ENCODE results near the gene UCP1.
A peak's percentile ranks its signal among the peaks of the same experiment; 100 is the strongest.

UCP1 gene

DNA sequence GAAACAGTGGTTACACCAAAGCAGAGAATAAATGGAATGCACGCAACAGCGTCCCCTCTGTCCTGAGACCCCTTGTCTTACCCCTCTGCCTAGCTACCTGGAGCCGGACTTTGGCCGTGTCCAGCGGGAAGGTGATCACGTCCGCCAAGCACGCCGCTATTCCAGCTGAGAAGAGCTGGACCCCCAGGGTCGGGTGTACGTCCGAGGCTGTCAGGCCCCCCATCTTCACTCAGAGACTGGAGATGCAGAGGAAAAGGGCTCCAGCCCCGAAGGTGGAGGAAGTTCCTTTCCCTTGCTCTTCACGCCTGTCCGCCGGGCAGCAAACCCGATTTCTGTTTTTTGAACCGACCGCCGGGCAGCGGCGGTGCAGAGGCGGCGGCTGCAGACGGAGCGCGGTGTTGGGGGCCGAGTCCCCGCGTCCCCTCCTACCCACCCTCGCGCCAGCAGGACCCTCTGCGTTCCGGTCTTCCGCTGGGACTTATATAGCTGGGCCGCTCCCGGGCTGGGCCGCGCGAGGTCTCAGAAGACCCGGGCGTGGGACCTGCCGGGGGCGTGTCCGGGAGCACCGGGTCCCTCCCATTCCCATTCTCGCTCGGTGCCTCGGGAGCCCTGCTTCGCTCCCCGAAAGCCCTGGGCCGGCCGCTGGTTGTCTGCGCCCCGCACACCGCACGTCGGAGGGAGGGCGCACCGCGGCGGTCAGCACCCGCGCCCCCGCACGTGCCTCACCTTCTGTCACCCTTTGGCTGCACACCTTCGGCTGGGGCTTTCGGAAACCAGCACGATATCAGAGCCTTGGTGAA is at the start of gene UCP1:
UCP1 (minus strand) TSS at position 455 of the 800 bp plus-strand sequence; CDS start at position 223, 232 bp downstream.
- DNase-seq (ENCODE audit: low spot score): no peak

GRCh38 chr4:140617499-140618248 is 48.9 kb upstream of the UCP1 start:
- no peak for DNase-seq (ENCODE audit: low spot score)

DNA sequence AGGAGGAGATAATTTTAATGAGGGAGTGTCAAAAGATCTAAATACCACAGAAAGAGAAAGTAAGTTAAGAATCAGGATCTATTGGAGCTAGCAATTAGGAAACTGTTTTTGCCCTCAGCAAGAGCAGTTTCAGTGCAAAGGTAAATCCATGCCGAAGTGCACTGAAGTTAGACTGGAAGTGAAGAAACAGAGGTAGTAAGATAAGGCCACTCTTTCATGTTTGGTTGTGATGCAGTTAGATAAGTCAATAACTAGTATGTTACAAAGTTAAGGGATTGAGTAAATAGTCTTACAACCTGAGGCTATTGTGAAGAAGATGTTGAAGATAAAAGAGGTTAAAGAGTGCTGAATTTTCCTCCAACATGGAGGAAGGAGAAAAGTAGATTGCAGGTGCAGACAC is 46.7 kb upstream of the UCP1 start:
- DNase-seq (ENCODE audit: low spot score): no peak

DNA sequence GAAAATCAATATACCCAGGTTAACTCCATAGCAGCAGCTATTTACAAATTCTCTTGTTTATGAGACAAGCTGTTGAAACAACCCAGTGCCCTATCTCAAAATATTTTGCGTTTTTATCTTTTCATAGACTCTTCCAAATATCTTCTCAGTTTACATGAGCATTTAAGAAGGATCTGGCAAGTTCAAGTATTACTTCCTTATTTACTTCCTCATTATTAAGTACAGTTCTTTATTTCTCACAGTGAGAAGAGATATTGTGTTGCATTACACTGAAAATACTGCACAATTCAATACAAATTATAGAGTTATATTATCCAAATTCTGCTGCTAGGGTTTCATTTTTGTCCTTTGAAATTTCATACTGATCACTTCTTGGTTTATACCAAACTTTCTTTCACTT is 43.6 kb upstream of the UCP1 start:
- no peak for DNase-seq (ENCODE audit: low spot score)

DNA sequence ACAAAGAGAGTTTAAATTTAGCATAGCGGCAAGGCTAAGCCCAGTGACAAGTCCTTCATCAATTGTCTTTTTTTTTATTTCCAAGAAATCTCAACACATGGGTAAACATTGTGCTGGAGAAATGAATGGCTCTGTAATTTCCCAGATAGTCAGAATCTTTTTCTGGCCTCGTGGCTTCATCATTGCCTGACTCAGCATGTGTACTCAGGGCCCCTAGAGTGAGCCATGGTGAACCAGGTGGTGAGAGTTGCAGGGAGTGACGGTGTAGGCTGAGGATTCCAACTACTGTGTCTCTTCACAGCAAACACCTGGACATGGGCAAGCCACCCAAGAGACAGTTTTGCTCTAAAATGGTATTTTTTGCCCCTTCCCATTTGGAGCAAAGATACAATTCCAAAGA is 43.1 kb upstream of the UCP1 start:
- DNase-seq (ENCODE audit: low spot score): no peak

- DNase-seq (ENCODE audit: low spot score): peak; percentile 36
Measured at GRCh38 chr4:140609548-140610425, 41.0 kb upstream of the UCP1 start.

DNA sequence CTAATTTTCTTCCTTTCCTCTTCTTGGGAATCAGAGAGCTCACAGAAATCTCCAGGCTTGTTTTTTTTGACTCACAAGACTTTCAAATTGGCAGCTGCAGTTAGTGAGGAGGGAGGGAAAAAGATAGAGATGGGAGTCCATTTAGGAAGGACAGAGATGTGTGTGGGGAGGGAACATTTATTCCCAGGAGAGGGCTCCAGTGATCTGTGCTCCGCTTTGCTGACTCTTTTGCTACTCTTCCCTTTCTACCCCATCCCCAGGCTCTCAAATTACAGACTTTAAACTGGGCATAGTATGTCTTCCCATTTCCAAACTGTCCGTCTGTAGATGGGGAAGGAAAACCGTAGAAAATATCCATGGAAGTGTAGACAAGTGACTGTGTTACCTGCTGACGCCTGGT is 39.1 kb upstream of the UCP1 start:
- DNase-seq (ENCODE audit: low spot score): no peak

GRCh38 chr4:140604544-140604943 is 35.8 kb upstream of the UCP1 start:
- DNase-seq (ENCODE audit: low spot score): no peak

DNA sequence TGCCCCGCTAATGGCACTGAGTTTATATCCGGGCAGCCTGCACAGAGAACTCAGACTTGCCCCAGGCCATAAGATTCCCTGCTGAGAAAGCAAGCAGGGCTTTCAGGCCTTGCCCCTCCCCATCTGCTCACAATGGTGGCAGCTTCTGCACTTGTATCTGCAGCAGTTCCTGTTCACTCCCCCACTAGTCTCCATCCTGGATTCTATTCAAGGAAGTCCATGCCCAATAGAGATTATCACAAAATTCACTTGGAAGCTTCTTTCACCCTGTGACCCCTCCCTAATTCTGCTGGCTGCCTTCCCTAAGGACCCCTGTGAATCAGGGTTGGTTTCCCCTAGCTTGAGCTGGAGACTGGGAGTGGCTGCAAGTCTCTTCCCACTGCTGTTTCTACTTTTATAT is 34.5 kb upstream of the UCP1 start:
- DNase-seq (ENCODE audit: low spot score): no peak

DNA sequence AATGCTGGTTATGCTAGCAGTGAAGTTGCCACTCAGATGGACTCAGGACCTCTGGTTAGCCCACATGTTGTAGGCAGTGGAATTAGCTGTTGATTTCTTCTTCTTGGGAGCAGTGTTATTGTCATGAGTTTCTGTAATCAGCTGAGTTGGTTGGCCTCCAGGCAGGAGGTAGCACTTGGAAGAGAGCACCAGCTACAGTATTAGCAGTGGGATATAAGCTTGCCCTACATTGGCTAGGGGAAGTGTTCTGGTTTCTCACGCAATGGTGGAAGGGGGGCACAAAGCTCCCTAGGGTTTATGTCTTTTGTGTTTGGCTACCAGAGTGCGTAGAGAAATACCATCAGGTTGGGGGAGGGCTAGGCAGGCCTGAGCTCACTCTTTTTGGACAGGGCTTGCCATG is 34.0 kb upstream of the UCP1 start:
- DNase-seq (ENCODE audit: low spot score): no peak

GRCh38 chr4:140600408-140600807 is 31.6 kb upstream of the UCP1 start:
- DNase-seq (ENCODE audit: low spot score): no peak

GRCh38 chr4:140595065-140595464 is 26.3 kb upstream of the UCP1 start:
- peak; percentile 66 for DNase-seq (ENCODE audit: low spot score)

DNA sequence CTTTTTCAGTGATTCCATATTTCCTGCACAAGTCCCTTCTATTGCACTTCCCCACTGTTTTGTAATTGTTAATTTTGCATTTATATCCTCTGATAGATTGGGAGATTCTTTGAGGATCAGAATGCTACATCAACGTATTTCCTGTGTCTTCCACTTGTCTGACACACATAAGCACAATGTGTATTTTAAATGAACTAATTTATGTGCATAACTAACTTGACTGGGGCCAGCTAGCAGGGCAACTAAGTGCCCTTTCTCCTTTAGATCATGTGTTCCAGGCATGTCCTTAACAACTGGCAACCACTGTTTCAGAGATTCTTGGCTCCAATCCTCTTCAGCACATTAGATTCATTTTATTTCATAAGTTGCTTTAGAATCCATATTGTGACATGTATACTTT is 15.7 kb upstream of the UCP1 start:
- no peak for DNase-seq (ENCODE audit: low spot score)

- DNase-seq (ENCODE audit: low spot score): no peak
Measured at GRCh38 chr4:140581078-140581477, 12.3 kb upstream of the UCP1 start.

DNA sequence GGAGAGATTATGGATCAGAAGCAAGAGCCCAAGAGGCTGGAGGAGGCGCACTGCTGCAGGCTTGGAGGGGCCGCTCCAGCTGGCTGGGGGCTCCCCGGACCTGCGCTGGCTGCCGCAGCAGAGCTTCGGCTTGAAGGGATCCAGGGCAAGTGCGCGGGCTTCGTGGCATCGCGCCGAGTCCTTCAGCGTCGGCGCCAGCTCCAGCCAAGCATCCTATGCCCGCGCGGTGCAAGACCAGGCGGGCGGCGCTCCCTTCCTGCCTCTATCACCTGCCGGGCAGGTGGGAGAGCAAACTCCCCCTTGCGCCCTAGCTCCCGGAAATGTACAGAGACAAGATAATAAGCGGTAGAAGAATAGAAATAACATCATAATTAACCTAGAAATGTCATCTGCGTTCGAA is 10.5 kb upstream of the UCP1 start:
- peak; percentile 25 for DNase-seq (ENCODE audit: low spot score)

GRCh38 chr4:140575489-140575888 is 6.7 kb upstream of the UCP1 start:
- DNase-seq (ENCODE audit: low spot score): no peak

- no peak for DNase-seq (ENCODE audit: low spot score)
Measured at GRCh38 chr4:140571620-140572019, 2.9 kb upstream of the UCP1 start.

DNA sequence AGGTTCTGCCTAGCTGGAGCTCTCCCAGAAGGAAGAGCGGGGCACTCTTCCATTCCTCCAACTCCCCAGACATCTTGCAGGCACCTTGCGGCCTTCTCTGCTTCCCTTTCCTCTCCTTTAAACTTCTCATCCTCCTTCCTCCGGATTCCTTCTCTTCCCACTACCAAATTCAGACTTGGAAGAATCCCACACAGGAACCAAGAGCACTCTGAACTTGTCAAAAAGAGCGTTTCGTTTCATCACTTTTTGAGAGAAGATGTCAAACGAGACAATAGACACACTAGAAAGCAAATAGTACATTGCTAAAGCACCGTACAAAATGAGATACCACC is 512 bp upstream of the UCP1 start:
- no peak for DNase-seq (ENCODE audit: low spot score)

GRCh38 chr4:140559696-140560095 is 9.1 kb downstream of the UCP1 start:
- no peak for DNase-seq (ENCODE audit: low spot score)

DNA sequence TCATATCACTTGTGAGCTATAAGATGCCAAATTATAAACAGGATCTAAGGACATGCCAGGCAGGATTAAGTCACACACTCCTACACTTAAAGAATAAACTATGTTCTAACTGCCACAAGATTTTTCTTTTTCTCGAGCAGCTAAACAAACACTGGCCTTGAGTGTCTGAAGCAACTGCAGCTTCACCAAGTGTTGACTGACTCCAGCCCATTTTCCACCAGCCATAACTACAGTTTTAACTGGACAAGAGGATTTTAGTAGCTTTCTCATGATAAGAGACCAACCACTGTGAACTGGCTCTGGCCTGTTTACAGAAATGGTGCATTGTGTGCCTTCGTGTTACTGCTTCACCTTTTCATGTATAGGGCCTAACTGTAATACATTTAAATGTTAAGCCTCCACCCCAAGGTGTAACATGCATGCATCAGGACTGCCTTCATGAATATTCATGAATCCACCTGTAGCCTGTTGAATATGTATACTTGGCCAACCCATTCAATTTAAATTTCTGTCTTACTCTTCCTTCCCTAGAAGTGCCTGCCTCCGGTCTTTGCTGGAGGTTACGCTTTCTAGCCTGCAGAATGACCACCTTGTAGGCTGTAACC is 10.8 kb downstream of the UCP1 start:
- DNase-seq (ENCODE audit: low spot score): no peak

- no peak for DNase-seq (ENCODE audit: low spot score)
Measured at GRCh38 chr4:140556372-140557085, 12.2 kb downstream of the UCP1 start.
